D721Med (cell line): ENCODE results near the gene AUTS2.

ENCODE experiments used
- DNase-seq: peaks from one replicate; pipeline ENCODE4 v3.0.0; 2011; ENCODE audit warnings: low spot score; ENCODE audit not compliant: insufficient read length
- FAIRE-seq: peaks from 2 replicates; lab custom pipeline; 2011; peaks lifted over from hg19 to GRCh38; lab: Jason Lieb, UNC
- TF ChIP-seq, protein P1 (sequence below): IDR thresholded peaks from 2 replicates; pipeline ENCODE4 v1.5.1; 2012; ENCODE audit warnings: mild to moderate bottlenecking, control low read depth; ENCODE audit not compliant: insufficient read depth; ENCODE audit errors: missing control alignments

Gene AUTS2

DNA sequence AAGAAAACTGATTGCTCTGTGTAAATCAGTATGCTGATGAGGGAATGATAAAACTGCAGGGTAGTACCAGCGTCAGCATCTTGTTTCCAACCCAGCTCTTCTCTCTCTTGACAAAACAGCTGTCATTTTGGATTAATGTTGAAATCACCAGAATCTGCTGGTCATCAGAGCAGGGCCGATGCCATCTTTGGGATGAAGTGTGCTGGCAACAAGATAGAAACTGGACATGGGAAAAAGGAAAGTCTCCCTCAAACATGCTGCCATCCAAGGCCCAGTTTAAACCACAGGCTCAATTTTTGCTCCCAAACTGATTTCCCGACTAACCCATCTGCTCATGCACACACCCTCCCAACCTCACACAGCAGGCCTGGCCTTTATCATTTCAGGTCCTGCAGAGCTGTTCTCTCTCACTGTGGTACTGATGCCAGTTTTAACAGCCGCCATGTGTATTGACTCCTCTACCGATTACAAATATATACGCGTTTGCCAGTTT, 285.2 kb downstream of the AUTS2 start:
- FAIRE-seq (no peak), DNase-seq (no peak)
- TF ChIP-seq, protein P1, sequence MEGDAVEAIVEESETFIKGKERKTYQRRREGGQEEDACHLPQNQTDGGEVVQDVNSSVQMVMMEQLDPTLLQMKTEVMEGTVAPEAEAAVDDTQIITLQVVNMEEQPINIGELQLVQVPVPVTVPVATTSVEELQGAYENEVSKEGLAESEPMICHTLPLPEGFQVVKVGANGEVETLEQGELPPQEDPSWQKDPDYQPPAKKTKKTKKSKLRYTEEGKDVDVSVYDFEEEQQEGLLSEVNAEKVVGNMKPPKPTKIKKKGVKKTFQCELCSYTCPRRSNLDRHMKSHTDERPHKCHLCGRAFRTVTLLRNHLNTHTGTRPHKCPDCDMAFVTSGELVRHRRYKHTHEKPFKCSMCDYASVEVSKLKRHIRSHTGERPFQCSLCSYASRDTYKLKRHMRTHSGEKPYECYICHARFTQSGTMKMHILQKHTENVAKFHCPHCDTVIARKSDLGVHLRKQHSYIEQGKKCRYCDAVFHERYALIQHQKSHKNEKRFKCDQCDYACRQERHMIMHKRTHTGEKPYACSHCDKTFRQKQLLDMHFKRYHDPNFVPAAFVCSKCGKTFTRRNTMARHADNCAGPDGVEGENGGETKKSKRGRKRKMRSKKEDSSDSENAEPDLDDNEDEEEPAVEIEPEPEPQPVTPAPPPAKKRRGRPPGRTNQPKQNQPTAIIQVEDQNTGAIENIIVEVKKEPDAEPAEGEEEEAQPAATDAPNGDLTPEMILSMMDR = no peak

DNA sequence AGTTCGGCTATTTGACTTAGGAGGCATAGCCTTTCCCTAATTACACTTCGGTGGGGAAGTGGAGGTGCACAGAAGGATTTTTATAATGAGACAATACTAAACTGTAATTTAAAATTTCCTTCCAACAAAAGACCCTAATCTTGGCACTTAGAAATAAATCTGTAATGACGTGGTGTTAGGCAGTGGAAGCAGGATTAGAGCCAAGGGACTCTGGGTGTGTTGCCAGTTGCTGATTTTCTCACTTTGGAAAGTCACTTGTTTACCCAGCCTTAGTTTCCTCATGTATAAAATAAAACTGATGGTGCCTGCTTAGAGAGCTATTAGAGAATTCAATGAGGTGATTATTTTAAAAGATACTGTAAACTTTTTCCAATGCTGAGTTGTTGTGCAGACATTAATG, 287.2 kb downstream of the AUTS2 start:
- FAIRE-seq (no peak), DNase-seq (no peak)
- TF ChIP-seq, protein P1 = no peak

DNA sequence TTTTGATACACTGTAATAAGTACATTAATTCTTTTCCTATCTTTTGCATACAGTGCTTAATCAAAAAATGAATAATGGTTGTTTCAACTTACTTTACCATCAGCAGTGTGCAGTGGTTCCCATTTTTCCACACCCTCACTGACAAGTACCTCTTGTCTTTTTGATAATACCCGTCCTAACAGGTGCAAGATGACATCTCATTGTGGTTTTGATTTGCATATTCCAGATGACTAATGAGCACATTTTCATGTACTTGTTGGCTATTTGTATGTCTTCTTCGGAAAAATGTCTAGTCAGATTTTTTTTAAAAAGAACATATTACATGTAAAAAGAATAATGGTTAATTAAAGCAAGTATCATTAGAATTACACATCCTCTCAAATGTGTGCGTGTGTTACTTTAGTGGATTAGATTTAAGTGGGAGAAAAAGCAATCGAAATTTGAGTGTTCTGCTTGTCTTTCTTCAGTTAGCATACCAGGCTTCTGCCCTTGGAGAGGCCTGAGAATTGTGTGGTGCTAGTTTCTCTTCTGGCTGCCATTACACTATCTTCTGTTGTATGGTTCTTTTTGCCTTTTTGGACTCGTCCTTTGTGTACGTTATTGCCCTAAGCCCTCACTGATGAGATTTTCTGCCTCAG, 291.2 kb downstream of the AUTS2 start:
- no peak for DNase-seq
- FAIRE-seq = no peak
- TF ChIP-seq, protein P1 = no peak

DNA sequence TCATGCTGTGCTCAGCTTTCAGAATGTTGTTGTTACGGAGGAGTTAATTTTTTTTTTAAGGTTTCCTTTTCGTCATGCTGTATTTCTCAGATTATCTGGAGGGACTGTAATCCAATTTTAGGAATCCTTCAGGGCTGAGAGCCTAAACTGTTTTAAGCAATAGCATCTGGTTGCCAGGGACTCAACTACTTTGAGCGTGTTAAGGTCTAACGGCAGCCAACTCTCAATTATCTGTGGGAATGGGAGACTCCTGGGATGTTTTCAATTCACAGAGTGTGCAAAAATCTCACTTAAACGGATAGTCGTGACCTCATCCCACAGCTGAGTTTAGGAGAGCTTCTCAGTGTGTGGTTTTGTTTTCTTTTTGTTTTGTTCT, 291.7 kb downstream of the AUTS2 start:
- FAIRE-seq (no peak), DNase-seq (no peak)
- TF ChIP-seq, protein P1 = no peak

DNA sequence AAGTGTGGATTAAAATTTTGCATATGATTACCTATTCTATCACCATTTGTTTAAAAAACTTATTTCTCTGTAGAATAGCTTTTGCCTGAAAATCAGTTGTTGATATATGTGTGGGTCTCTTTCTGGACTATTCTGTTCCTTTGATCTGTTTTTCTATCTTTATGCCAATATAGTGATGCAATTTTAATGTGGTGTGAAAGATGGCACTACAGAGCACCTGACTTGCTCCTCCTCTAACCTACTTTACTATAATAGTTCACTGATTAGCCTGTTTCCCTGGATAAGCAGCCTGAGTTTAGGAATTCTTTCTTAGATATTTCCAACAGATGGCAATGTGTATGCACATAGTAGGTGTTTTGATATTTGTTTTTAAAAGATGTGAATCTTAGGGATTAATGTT, 294.5 kb downstream of the AUTS2 start:
- FAIRE-seq = no peak
- DNase-seq = no peak
- TF ChIP-seq, protein P1 = peak; percentile 25

DNA sequence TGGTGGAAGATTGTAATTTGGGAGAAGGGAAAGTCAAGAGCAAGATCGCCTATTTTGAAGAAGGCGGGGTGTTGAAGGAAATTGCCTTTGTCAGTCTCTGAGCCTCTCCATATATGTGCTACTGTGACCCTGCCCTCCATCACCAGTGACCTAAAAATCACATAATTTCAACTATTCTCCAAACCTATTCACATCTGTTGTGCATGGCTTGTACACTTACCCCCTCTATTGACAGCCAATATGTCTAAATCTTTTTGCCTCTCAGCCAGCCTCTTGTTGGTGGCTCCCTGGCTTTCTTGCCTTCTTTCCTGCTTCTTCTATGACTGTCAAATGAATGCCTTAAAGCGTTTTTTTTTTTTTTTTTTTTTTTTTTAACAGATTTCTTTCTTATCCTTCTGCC, 295.6 kb downstream of the AUTS2 start:
- TF ChIP-seq, protein P1 = peak; percentile 53
- no peak for FAIRE-seq
- no peak for DNase-seq

DNA sequence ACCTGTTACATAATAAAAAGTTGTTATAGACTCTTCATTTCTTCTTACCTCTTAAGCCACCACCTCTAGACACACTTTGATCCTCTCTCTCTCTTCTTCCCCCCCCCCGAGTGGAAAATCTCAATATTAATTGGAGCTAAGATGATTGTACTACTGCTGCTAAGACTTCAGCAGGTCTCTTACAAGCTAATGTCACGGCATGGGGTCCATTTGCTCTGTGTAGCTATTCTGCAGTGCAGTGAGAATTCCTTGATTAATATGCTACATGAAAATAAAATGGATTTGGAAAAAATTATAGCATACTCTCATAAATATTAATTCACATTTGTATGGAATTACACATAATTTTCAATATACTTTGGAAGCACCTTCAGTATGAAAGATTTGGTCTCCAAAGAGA, 297.2 kb downstream of the AUTS2 start:
- DNase-seq (no peak), FAIRE-seq (no peak)
- TF ChIP-seq, protein P1 = no peak
